ENCODE measurements around the gene ADH1C. TPM values are rescaled to one million over a fixed set of nuclear protein-coding genes. Genes with fewer than 3 reads are reported as not detected.

ADH1C gene
- total RNA-seq, 1 donor from 2014 or later = not detected

DNA sequence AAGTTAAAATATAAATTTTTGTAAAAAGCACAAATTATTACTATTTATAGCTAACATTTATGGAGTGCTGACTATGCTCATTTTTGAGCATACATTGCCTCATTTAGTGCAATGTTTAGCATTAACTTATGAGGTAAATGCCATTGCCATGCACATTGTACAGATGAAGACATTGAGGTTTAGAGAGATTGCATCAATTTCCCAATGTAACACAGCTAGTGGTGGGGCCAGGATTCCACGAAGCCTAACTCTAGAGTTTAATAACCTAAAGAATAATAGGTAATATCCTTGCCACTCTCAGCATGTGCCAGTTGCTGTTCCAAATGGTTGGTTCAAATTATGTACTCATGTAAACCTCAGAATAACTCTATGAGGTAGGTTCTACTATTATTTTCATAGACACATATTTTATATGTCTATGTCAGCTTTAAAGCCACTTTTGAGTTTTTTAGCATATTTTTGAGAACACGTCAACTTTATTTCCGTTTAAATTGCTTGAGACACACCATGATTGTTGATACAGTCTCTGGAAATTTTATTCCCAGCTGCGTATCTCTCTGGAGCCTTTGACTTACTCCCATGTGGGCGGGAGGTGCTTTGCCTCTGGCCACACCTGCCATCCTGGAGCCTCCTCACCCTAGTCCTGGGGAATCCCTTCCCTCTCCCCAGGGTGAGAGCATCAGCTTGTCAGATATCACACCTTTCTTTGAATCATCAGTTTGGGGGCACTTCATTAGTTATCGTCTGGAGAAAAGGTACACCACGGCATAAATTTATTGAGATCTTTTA is 51.0 kb downstream of the ADH1C start:
- H3K9me3 Mint-ChIP-seq (ENCODE audit: low read depth) = peaks cover 31% of the 10 kb centered on the region
- DNase-seq (ENCODE audit: low spot score) = no peak
- no peak overlapping the region for H3K4me3 Mint-ChIP-seq (ENCODE audit: unreplicated experiment)
- peaks cover 7% of the 10 kb centered on the region for H3K36me3 Mint-ChIP-seq (ENCODE audit: low read depth)
- peaks cover 25% of the 10 kb centered on the region for H3K4me1 Mint-ChIP-seq (ENCODE audit: low read depth)
- peak overlapping the region; percentile 93 for H3K27ac Mint-ChIP-seq (ENCODE audit: unreplicated experiment)
- TF ChIP-seq, protein P1, sequence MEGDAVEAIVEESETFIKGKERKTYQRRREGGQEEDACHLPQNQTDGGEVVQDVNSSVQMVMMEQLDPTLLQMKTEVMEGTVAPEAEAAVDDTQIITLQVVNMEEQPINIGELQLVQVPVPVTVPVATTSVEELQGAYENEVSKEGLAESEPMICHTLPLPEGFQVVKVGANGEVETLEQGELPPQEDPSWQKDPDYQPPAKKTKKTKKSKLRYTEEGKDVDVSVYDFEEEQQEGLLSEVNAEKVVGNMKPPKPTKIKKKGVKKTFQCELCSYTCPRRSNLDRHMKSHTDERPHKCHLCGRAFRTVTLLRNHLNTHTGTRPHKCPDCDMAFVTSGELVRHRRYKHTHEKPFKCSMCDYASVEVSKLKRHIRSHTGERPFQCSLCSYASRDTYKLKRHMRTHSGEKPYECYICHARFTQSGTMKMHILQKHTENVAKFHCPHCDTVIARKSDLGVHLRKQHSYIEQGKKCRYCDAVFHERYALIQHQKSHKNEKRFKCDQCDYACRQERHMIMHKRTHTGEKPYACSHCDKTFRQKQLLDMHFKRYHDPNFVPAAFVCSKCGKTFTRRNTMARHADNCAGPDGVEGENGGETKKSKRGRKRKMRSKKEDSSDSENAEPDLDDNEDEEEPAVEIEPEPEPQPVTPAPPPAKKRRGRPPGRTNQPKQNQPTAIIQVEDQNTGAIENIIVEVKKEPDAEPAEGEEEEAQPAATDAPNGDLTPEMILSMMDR (IDR thresholded peaks at IDR 0.05) = no peak
- H3K27me3 Mint-ChIP-seq (ENCODE audit: low read depth) = no peaks in the 10 kb centered on the region

DNA sequence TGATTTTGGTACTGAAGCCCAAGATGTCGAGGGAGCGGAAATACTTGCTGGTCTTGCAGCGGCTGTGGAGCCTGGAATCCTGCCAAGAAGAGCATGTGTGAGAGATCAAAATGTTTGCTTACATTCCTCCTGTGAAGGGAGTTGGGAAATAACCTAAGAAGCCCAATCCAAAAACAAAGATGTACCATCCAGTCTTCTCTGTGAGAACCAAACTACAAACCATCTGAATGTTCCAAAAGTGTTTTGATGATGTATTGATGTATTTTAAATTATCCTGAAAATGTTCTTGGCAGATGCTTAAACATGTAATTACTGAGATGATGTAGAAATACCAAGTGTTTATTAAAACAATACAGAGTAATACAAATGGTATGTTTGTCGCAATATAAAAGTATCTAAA is 51.6 kb downstream of the ADH1C start:
- Mint-ChIP-seq H3K27me3 (ENCODE audit: low read depth) (no peaks in the 10 kb centered on the region), H3K36me3 (ENCODE audit: low read depth) (peaks cover 9% of the 10 kb centered on the region), H3K4me1 (ENCODE audit: low read depth) (peaks cover 25% of the 10 kb centered on the region), H3K9me3 (ENCODE audit: low read depth) (peaks cover 38% of the 10 kb centered on the region), H3K4me3 (ENCODE audit: unreplicated experiment) (no peak overlapping the region), H3K27ac (ENCODE audit: unreplicated experiment) (peak overlapping the region; percentile 93)
- DNase-seq (ENCODE audit: low spot score) = no peak
- TF ChIP-seq, protein P1 (IDR thresholded peaks at IDR 0.05) = no peak

DNA sequence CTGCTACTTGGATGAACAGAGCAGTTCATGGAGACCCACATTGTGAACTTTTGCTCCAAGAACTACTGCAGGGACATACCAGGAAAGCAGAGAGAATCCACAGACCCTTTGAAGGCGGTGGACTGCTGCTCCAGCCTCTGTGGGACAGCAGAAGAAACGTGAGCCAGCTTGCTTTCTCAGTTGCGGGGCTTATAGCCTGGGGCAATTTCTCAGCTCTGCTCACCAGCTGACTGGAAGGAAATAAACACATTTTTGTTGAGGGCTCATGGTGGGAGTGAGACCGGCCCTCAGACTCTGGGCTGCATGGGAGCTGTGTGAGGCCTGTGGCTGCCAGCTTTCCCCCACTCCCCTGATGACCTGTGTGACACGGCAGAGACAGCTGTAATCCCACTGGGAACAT is 59.2 kb downstream of the ADH1C start:
- no peak for DNase-seq (ENCODE audit: low spot score)
- H3K4me1 Mint-ChIP-seq (ENCODE audit: low read depth) = no peaks in the 10 kb centered on the region
- H3K4me3 Mint-ChIP-seq (ENCODE audit: unreplicated experiment) = no peak overlapping the region
- H3K9me3 Mint-ChIP-seq (ENCODE audit: low read depth) = peaks cover 46% of the 10 kb centered on the region
- TF ChIP-seq, protein P1 (IDR thresholded peaks at IDR 0.05) = no peak
- H3K27me3 Mint-ChIP-seq (ENCODE audit: low read depth) = no peaks in the 10 kb centered on the region
- peaks cover 18% of the 10 kb centered on the region for H3K36me3 Mint-ChIP-seq (ENCODE audit: low read depth)
- no peak overlapping the region for H3K27ac Mint-ChIP-seq (ENCODE audit: unreplicated experiment)

DNA sequence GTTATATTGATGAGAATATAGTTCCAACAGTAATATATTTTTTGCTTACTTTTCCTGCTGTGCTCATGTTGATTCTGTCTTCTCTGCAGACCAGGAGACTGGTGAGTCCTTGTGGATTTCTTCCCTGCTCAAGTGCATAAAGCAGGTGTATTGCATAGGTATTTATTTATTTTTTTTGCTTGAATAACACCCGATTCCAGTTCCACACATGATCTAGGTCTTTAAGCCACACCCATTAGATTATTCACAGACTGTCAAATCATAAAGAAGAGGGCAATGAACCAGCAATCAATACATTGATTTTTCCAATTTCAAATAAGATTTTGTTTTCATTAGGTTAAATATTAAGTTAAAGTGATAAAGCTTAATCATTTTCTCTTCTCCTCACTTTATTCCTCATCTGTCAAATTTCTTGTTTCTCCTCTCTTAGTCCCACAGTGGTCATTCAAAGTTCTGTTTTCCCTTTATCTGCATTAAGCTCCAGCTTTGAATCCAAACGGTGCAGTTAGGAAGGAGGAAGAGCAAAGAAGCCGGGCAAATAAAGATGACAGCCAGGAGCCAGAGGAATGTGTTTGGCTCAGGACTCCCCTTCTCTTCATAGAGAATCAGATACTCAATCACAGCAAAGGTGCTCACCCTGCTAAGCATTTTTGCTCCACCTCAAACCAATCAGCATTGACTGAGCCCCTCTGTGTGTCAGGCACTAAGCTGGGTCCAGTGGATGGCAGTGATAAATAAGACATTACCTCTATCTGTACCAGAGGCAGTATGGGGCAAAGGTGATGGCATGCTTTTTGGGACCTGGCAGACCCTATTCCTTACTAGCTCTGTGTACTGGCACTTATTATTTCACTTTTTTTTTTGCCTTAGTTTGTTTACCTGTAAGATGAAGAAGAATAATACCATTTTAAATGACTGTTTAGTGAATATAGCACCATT is 61.4 kb downstream of the ADH1C start, which contains the start of gene ADH1A:
ADH1A (minus strand) TSS at position 138 of the 939 bp plus-strand sequence; CDS start at position 67, 71 bp downstream.
- no peaks in the 10 kb centered on the region for H3K27me3 Mint-ChIP-seq (ENCODE audit: low read depth)
- H3K4me1 Mint-ChIP-seq (ENCODE audit: low read depth) = no peaks in the 10 kb centered on the region
- H3K27ac Mint-ChIP-seq (ENCODE audit: unreplicated experiment) = no peak within 1 kb of the TSS
- peaks cover 26% of the 10 kb centered on the region for H3K9me3 Mint-ChIP-seq (ENCODE audit: low read depth)
- H3K36me3 Mint-ChIP-seq (ENCODE audit: low read depth) = peaks cover 14% of the 10 kb centered on the region
- DNase-seq (ENCODE audit: low spot score) = no peak
- H3K4me3 Mint-ChIP-seq (ENCODE audit: unreplicated experiment) = no peak within 1 kb of the TSS
- TF ChIP-seq, protein P1 (IDR thresholded peaks at IDR 0.05) = no peak

Other genes starting within 250 kb of the ADH1C start
- not detected in 3 replicates for gene ADH4, start 208.4 kb downstream of the ADH1C start, total RNA-seq
- 0.19 TPM in 1 of 3 replicates, not detected in the others for gene ADH6, start 133.5 kb downstream of the ADH1C start, total RNA-seq
- gene ADH1A, start 61.8 kb downstream of the ADH1C start, total RNA-seq = not detected in 3 replicates
- gene ADH1B, start 31.3 kb downstream of the ADH1C start, total RNA-seq = 0.31 to 1.2 TPM (median 0.69 TPM) in 3 replicates
- not detected in 3 replicates for gene ADH7, start 82.6 kb upstream of the ADH1C start, total RNA-seq
- not detected in 3 replicates for gene C4orf17, start 158.3 kb upstream of the ADH1C start, total RNA-seq
- 3.6 to 4.7 TPM (median 4.2 TPM) in 3 replicates for gene TRMT10A, start 211.3 kb upstream of the ADH1C start, total RNA-seq
- not detected in 3 replicates for gene MTTP, start 222.1 kb upstream of the ADH1C start, total RNA-seq

Data from chondrocyte (in vitro differentiated cells).